Measurements from ENCODE around the gene ZFHX3. TPM values are rescaled to one million over a fixed set of nuclear protein-coding genes. Genes with fewer than 3 reads are reported as not detected.

Gene ZFHX3
- total RNA-seq, 2 donors from 2014 or later: 0.79 to 2.2 TPM

DNA sequence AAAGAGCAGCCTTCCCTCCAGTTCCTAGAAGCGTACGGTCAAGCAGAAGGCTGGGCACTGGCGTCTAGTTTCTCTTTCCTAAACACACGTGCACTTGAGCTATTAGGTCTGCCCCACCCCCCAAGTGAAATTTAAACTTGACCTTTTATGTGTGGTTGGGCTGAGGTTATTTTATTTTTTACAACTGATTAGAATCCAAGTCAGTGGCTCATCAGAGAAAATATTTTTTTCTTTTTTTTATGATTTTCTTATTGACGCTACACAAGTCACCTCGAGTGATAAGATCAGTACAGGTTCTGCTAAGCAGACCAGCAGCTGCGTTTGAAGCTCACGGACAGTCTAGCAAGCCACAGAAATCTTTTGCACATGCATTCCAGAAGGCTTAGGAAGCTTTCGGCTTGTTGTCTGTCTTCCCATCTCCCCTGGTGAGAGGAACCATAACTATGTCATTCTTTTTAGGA lies 95.1 kb downstream of the ZFHX3 start:
- Histone ChIP-seq H3K4me1 (ENCODE audit: control insufficient read depth, insufficient read depth, low read length) (no peaks in the 10 kb centered on the region), H3K27me3 (ENCODE audit: control insufficient read depth, insufficient read depth, low read length, poor library complexity, severe bottlenecking) (no peaks in the 10 kb centered on the region), H3K9ac (ENCODE audit: extremely low read depth, low read length, poor library complexity, severe bottlenecking) (no peak overlapping the region), H3K4me3 (ENCODE audit: low read length) (no peak overlapping the region), H3K27ac (ENCODE audit: low read depth, low read length) (peak overlapping the region; percentile 49), H3K36me3 (ENCODE audit: control insufficient read depth, insufficient read depth, low read length) (no peaks in the 10 kb centered on the region), H3K9me3 (ENCODE audit: control insufficient read depth, low read length) (no peaks in the 10 kb centered on the region)
- Mint-ChIP-seq H3K27ac (no peak overlapping the region), H3K36me3 (ENCODE audit: low read depth) (no peaks in the 10 kb centered on the region), H3K9me3 (no peaks in the 10 kb centered on the region), H3K4me3 (no peak overlapping the region), H3K27me3 (ENCODE audit: insufficient read depth) (no peaks in the 10 kb centered on the region), H3K4me1 (peaks cover 10% of the 10 kb centered on the region)
- 84 to 86% methylated on average over 7 to 9 of the region's 9 CpGs for WGBS, 2 experiments (ENCODE audit: insufficient coverage in 1 of 2, insufficient read length in 1 of 2)
- DNase-seq: no peak
- TF ChIP-seq, protein P1, sequence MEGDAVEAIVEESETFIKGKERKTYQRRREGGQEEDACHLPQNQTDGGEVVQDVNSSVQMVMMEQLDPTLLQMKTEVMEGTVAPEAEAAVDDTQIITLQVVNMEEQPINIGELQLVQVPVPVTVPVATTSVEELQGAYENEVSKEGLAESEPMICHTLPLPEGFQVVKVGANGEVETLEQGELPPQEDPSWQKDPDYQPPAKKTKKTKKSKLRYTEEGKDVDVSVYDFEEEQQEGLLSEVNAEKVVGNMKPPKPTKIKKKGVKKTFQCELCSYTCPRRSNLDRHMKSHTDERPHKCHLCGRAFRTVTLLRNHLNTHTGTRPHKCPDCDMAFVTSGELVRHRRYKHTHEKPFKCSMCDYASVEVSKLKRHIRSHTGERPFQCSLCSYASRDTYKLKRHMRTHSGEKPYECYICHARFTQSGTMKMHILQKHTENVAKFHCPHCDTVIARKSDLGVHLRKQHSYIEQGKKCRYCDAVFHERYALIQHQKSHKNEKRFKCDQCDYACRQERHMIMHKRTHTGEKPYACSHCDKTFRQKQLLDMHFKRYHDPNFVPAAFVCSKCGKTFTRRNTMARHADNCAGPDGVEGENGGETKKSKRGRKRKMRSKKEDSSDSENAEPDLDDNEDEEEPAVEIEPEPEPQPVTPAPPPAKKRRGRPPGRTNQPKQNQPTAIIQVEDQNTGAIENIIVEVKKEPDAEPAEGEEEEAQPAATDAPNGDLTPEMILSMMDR (conservative IDR thresholded peaks at IDR 0.05): no peak

DNA sequence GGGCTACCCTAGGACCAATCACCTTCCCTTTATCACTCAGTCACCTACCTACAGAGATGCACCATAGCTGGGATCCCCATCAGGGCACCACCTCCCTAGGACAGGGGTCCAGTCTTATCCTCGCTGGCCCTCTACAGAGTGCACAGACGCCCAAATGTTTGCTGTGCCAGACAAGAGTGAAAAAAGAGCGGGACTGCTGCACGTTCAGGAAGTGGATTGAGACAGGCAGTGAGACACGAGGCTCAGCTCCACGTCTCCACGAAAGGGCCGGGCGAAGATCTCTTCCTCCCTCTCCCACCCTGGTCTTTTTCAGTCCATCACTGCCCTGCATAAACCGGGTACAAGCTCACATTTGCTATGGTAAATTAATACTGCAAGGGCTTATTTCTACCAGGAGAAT lies 95.5 kb downstream of the ZFHX3 start:
- H3K27ac ChIP-seq (ENCODE audit: low read depth, low read length): no peak overlapping the region
- no peak overlapping the region for H3K27ac Mint-ChIP-seq
- H3K9me3 Mint-ChIP-seq: no peaks in the 10 kb centered on the region
- H3K36me3 Mint-ChIP-seq (ENCODE audit: low read depth): no peaks in the 10 kb centered on the region
- H3K4me1 ChIP-seq (ENCODE audit: control insufficient read depth, insufficient read depth, low read length): no peaks in the 10 kb centered on the region
- H3K4me3 ChIP-seq (ENCODE audit: low read length): no peak overlapping the region
- no peaks in the 10 kb centered on the region for H3K27me3 Mint-ChIP-seq (ENCODE audit: insufficient read depth)
- H3K27me3 ChIP-seq (ENCODE audit: control insufficient read depth, insufficient read depth, low read length, poor library complexity, severe bottlenecking): no peaks in the 10 kb centered on the region
- WGBS, 2 experiments (ENCODE audit: insufficient coverage in 1 of 2, insufficient read length in 1 of 2): 93 to 97% methylated on average over 7 to 10 of the region's 10 CpGs
- no peaks in the 10 kb centered on the region for H3K9me3 ChIP-seq (ENCODE audit: control insufficient read depth, low read length)
- DNase-seq: no peak
- TF ChIP-seq, protein P1 (conservative IDR thresholded peaks at IDR 0.05): no peak
- peaks cover 12% of the 10 kb centered on the region for H3K4me1 Mint-ChIP-seq
- no peak overlapping the region for H3K4me3 Mint-ChIP-seq
- no peak overlapping the region for H3K9ac ChIP-seq (ENCODE audit: extremely low read depth, low read length, poor library complexity, severe bottlenecking)
- H3K36me3 ChIP-seq (ENCODE audit: control insufficient read depth, insufficient read depth, low read length): no peaks in the 10 kb centered on the region

DNA sequence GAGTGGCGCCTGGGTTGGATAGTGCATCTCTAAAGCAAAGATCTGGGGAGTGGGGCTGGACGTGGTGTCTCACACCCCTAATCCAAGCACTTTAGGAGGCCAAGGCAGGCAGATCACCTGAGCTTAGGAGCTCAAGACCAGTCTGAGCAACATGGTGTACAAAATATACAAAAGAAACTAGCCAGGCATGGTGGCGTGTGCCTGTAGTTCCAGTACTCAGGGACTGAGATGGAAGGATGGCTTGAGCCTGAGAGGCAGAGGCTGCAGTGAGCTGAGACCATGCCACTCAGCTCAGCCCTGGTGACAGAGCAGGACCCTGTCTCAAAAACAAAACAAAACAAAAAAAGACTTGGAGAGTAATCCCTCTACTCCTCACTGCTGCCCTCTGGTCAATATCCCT lies 96.0 kb downstream of the ZFHX3 start:
- H3K27me3 ChIP-seq (ENCODE audit: control insufficient read depth, insufficient read depth, low read length, poor library complexity, severe bottlenecking): no peaks in the 10 kb centered on the region
- WGBS, 2 experiments (ENCODE audit: insufficient coverage in 1 of 2, insufficient read length in 1 of 2): 91 to 96% methylated on average over 3 of the region's 3 CpGs
- TF ChIP-seq, protein P1 (conservative IDR thresholded peaks at IDR 0.05): no peak
- H3K9ac ChIP-seq (ENCODE audit: extremely low read depth, low read length, poor library complexity, severe bottlenecking): no peak overlapping the region
- no peaks in the 10 kb centered on the region for H3K27me3 Mint-ChIP-seq (ENCODE audit: insufficient read depth)
- H3K9me3 Mint-ChIP-seq: no peaks in the 10 kb centered on the region
- H3K4me1 ChIP-seq (ENCODE audit: control insufficient read depth, insufficient read depth, low read length): no peaks in the 10 kb centered on the region
- no peaks in the 10 kb centered on the region for H3K9me3 ChIP-seq (ENCODE audit: control insufficient read depth, low read length)
- H3K4me3 Mint-ChIP-seq: no peak overlapping the region
- H3K27ac Mint-ChIP-seq: no peak overlapping the region
- no peak overlapping the region for H3K27ac ChIP-seq (ENCODE audit: low read depth, low read length)
- no peaks in the 10 kb centered on the region for H3K36me3 Mint-ChIP-seq (ENCODE audit: low read depth)
- no peaks in the 10 kb centered on the region for H3K36me3 ChIP-seq (ENCODE audit: control insufficient read depth, insufficient read depth, low read length)
- H3K4me3 ChIP-seq (ENCODE audit: low read length): no peak overlapping the region
- H3K4me1 Mint-ChIP-seq: peaks cover 12% of the 10 kb centered on the region
- DNase-seq: no peak
